ENCODE measurements around the gene CSNK1A1L. TPM values are rescaled to one million over a fixed set of nuclear protein-coding genes. Genes with fewer than 3 reads are reported as not detected.

The CSNK1A1L gene
- total RNA-seq, 1 experiment from 2014 or later: not detected

GRCh38 chr13:37142877-37143276 is 37.4 kb upstream of the CSNK1A1L start:
- POLR2A ChIA-PET: no interaction called here
- no peaks in the 10 kb centered on the region for H3K9me3 ChIP-seq (ENCODE audit: control insufficient read depth in 1 of 2, insufficient read depth in 1 of 2, low read depth in 1 of 2, low read length in 2 of 2)
- RAD21 ChIA-PET (ENCODE audit: low non-redundant PET in 1 of 2, low total read pairs in 2 of 2, uncharacterized antibody in 2 of 2, unreplicated experiment in 2 of 2): no interaction called here
- H3K9me2 ChIP-seq (ENCODE audit: insufficient read depth): no peaks in the 10 kb centered on the region
- H3K27me3 ChIP-seq (ENCODE audit: insufficient read depth, low read length): no peaks in the 10 kb centered on the region
- no peaks in the 10 kb centered on the region for H3K79me2 ChIP-seq (ENCODE audit: insufficient read depth, low read length)
- intact Hi-C loops (cut with micrococcal nuclease): no loop called here
- no TSS peak for BruUV-seq (replicated peaks)
- H3K4me2 ChIP-seq (ENCODE audit: low read length): no peak overlapping the region
- no peak overlapping the region for H2AFZ ChIP-seq (ENCODE audit: low read depth, low read length, poor library complexity, severe bottlenecking)
- no peaks in the 10 kb centered on the region for H3K36me3 ChIP-seq (ENCODE audit: control insufficient read depth in 1 of 2, insufficient read depth in 2 of 2, low read length in 2 of 2)
- no peak overlapping the region for H3K27ac ChIP-seq (ENCODE audit: low read depth, low read length)
- CTCF ChIA-PET: no interaction called here
- ATAC-seq: no peak
- H4K20me1 ChIP-seq (ENCODE audit: insufficient read depth): no peaks in the 10 kb centered on the region
- H3K4me3 ChIP-seq (replicated peaks in 1 of 2; ENCODE audit: low read depth in 1 of 2, low read length in 2 of 2): no peak overlapping the region
- H3K9ac ChIP-seq (ENCODE audit: low read length): no peak overlapping the region
- no peak for DNase-seq (ENCODE audit: low read depth, low spot score)
- TF ChIP-seq MAX (IDR thresholded peaks at IDR 0.05) (no peak), JUND (IDR thresholded peaks at IDR 0.05) (no peak), ZFX (IDR thresholded peaks at IDR 0.05) (no peak), SP1 (IDR thresholded peaks at IDR 0.05; ENCODE audit: low read depth) (no peak), RAD21 (IDR thresholded peaks at IDR 0.05; ENCODE audit: low read depth) (no peak), FOSL1 (IDR thresholded peaks at IDR 0.05; ENCODE audit: low read depth) (no peak), TCF7L2 (IDR thresholded peaks at IDR 0.05; ENCODE audit: borderline replicate concordance, extremely low read depth, insufficient read depth, insufficient read length) (no peak), REST (IDR thresholded peaks at IDR 0.05; ENCODE audit: low read depth) (no peak), SIN3A (IDR thresholded peaks at IDR 0.05; ENCODE audit: low read depth) (no peak), ELF1 (IDR thresholded peaks at IDR 0.05; ENCODE audit: borderline replicate concordance, low read depth) (no peak), ZNF274 (IDR thresholded peaks at IDR 0.05; ENCODE audit: low read depth, low read length) (no peak), CBX3 (IDR thresholded peaks at IDR 0.05; ENCODE audit: low read depth) (no peak), ZBTB33 (IDR thresholded peaks at IDR 0.05; ENCODE audit: extremely low read depth, insufficient replicate concordance, low read length) (no peak), ATF3 (IDR thresholded peaks at IDR 0.05) (no peak), CTCF (IDR thresholded peaks at IDR 0.05 in 2 of 3, conservative IDR thresholded peaks at IDR 0.05 in 1 of 3; ENCODE audit: borderline replicate concordance in 1 of 3, insufficient read depth in 1 of 3, low read depth in 2 of 3, low read length in 2 of 3) (no peak), EZH2phosphoT487 (IDR thresholded peaks at IDR 0.05; ENCODE audit: borderline replicate concordance) (no peak), CEBPB (IDR thresholded peaks at IDR 0.05; ENCODE audit: low read depth) (no peak), YY1 (IDR thresholded peaks at IDR 0.05; ENCODE audit: extremely low read depth, insufficient replicate concordance, low read depth, low read length) (no peak)
- no peaks in the 10 kb centered on the region for H3K4me1 ChIP-seq (ENCODE audit: control insufficient read depth in 1 of 2, insufficient read depth in 2 of 2, low read length in 2 of 2)
